WTC11 (cell line): ENCODE measurements around the gene DGKG.

ENCODE experiments used
- ELF4 ChIP-seq: sonication (generic); formaldehyde crosslinking; IDR thresholded peaks from 2 replicates; pipeline ENCODE4 v1.8.1; 2022; ENCODE audit warnings: low read depth, mild to moderate bottlenecking, moderate library complexity, missing genetic modification reagents
- FOXP4 ChIP-seq: sonication (generic); formaldehyde crosslinking; IDR thresholded peaks from 2 replicates; pipeline ENCODE4 v1.8.0; 2022; ENCODE audit warnings: mild to moderate bottlenecking, missing genetic modification reagents
- GABPB1 ChIP-seq: sonication (generic); formaldehyde crosslinking; IDR thresholded peaks from 2 replicates; pipeline ENCODE4 v1.8.1; 2023; ENCODE audit warnings: mild to moderate bottlenecking, missing genetic modification reagents
- HMGXB4 ChIP-seq: sonication (generic); formaldehyde crosslinking; IDR thresholded peaks from 2 replicates; pipeline ENCODE4 v1.8.1; 2023; ENCODE audit warnings: mild to moderate bottlenecking, moderate library complexity, missing genetic modification reagents
- NR2C2 ChIP-seq: sonication (generic); formaldehyde crosslinking; IDR thresholded peaks from 2 replicates; pipeline ENCODE4 v1.8.0; 2022; ENCODE audit warnings: mild to moderate bottlenecking, missing genetic modification reagents
- ZBTB21 ChIP-seq: sonication (generic); formaldehyde crosslinking; IDR thresholded peaks from 2 replicates; pipeline ENCODE4 v1.8.1; 2023; ENCODE audit warnings: mild to moderate bottlenecking, missing genetic modification reagents, borderline replicate concordance
- ZNF232 ChIP-seq: sonication (generic); formaldehyde crosslinking; IDR thresholded peaks from 2 replicates; pipeline ENCODE4 v1.8.0; 2022; ENCODE audit warnings: mild to moderate bottlenecking, missing genetic modification reagents
- ZNF263 ChIP-seq: sonication (generic); formaldehyde crosslinking; IDR thresholded peaks from 2 replicates; pipeline ENCODE4 v1.8.1; 2022; ENCODE audit warnings: low read depth, mild to moderate bottlenecking, moderate library complexity, missing genetic modification reagents
- ZNF416 ChIP-seq: fragments of 250-450 bp; sonication (Bioruptor Pico); IDR thresholded peaks from 2 replicates; pipeline ENCODE4 v1.9.0; 2021; ENCODE audit warnings: mild to moderate bottlenecking, inconsistent platforms
- TF ChIP-seq, protein P1 (sequence below): fragments of 200-600 bp; IDR thresholded peaks from 2 replicates; pipeline ENCODE4 v1.8.0; 2022; ENCODE audit warnings: antibody characterized with exemption

- TF ChIP-seq FOXP4 (no peak), ZBTB21 (CRISPR knock-in tag) (no peak), GABPB1 (no peak), NR2C2 (CRISPR knock-in tag) (no peak), ZNF232 (CRISPR knock-in tag) (no peak), ZNF263 (CRISPR knock-in tag) (no peak), ELF4 (CRISPR knock-in tag) (no peak), ZNF416 (no peak), HMGXB4 (CRISPR knock-in tag) (no peak)
- TF ChIP-seq, protein P1, sequence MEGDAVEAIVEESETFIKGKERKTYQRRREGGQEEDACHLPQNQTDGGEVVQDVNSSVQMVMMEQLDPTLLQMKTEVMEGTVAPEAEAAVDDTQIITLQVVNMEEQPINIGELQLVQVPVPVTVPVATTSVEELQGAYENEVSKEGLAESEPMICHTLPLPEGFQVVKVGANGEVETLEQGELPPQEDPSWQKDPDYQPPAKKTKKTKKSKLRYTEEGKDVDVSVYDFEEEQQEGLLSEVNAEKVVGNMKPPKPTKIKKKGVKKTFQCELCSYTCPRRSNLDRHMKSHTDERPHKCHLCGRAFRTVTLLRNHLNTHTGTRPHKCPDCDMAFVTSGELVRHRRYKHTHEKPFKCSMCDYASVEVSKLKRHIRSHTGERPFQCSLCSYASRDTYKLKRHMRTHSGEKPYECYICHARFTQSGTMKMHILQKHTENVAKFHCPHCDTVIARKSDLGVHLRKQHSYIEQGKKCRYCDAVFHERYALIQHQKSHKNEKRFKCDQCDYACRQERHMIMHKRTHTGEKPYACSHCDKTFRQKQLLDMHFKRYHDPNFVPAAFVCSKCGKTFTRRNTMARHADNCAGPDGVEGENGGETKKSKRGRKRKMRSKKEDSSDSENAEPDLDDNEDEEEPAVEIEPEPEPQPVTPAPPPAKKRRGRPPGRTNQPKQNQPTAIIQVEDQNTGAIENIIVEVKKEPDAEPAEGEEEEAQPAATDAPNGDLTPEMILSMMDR, result no peak
Measured at GRCh38 chr3:186121968-186122367, 240.1 kb downstream of the DGKG start.
